GM13976 (cell line): Measurements from ENCODE around the gene ASXL3.

Experiments
- DNase-seq: peaks from one replicate; pipeline ENCODE4 v3.0.0; 2012; ENCODE audit warnings: low spot score
- in situ Hi-C: fragments of 300-500 bp; cut with MboI; formaldehyde crosslinking; loops from one replicate; pipeline ENCODE4 v1.12.0; 2022; ENCODE audit warnings: low sequenced_read_pairs, mixed read lengths, inconsistent platforms; ENCODE audit not compliant: unreplicated experiment
- TF ChIP-seq, protein P1 (sequence below): IDR thresholded peaks from 2 replicates; pipeline ENCODE4 v1.5.1; 2012; ENCODE audit warnings: borderline replicate concordance, mild to moderate bottlenecking; ENCODE audit not compliant: insufficient read depth; ENCODE audit errors: extremely low read depth, missing control alignments, control extremely low read depth

Gene ASXL3

DNA sequence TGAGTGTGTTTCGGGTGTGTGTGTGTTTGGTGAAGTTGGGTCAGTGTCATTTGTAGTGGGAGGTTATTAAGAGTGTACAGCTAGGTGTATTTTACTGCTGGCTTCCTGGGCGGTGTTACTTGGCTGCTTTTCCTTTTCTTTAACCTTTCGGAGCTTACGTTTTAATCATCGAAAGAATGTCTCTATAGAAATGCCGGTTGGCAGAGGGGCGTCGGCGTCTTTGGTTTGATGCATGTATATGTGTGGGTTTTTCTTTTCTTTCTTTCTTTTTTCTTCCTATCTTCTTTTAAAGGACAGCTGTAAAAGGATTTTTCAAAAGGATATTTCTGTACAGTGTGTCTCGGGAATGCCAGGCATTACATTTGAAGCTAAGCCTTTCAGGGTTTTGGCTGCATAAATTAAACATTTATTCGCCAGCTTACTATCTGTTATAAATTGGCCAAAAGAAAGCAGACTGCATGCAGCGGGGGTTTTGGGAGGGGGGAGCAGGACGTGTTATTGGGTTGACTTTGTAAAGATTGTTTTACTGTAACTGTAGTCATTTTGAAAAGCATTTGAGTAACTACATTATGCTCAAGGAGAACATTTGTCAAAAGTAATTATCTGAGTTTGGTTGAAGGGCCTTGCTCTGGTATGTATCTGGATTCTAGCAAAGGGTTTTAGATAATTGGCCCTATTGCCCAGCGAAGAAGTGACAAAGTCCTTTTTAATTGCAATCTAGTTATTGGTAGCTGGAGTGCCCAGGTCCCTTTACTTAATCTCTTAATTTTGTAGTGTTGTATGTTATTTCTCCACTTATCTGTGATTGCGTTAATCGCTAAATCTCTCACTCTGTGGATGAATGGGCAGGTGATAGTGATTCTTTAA is 1.6 kb downstream of the ASXL3 start:
- DNase-seq: no peak
- in situ Hi-C loops: no loop called here
- TF ChIP-seq, protein P1, sequence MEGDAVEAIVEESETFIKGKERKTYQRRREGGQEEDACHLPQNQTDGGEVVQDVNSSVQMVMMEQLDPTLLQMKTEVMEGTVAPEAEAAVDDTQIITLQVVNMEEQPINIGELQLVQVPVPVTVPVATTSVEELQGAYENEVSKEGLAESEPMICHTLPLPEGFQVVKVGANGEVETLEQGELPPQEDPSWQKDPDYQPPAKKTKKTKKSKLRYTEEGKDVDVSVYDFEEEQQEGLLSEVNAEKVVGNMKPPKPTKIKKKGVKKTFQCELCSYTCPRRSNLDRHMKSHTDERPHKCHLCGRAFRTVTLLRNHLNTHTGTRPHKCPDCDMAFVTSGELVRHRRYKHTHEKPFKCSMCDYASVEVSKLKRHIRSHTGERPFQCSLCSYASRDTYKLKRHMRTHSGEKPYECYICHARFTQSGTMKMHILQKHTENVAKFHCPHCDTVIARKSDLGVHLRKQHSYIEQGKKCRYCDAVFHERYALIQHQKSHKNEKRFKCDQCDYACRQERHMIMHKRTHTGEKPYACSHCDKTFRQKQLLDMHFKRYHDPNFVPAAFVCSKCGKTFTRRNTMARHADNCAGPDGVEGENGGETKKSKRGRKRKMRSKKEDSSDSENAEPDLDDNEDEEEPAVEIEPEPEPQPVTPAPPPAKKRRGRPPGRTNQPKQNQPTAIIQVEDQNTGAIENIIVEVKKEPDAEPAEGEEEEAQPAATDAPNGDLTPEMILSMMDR: no peak

DNA sequence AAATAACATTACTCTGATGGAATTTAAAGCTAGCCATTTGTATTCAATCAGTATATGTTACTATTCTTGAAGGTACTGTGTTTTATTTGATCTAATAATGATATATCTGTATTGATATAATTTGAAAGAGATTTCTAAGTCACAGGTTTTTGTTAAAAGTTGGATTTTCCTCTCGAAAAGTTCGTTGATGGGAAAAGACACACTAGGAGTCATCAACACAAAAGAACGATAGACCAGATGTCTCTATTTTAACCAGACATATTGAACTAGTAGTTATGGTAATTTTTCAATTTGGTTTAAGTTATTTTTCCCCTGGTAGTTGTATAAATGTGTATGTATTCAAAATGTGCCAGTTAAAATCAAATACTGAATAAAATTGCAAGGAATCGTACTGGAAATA is 2.5 kb downstream of the ASXL3 start:
- TF ChIP-seq, protein P1: no peak
- in situ Hi-C loops: no loop called here
- no peak for DNase-seq

DNA sequence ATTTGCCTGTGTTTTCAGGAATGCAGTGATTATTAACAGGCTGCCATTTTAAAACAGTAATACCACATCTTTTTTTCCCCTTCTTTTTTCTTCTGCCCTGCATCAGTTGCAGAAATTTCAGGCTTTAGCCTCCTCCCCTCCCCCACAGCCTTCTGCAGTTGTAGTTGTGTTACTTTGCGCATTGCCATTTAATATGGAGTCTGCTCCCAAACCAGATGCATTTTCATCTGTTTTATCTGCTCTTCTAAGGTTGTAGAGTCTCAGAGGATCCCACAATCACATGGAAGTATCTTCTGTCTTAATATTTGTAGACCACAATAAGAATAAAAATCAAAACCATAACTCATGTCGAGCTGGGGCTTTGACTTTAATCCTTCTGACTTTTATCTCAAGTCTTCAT is 3.8 kb downstream of the ASXL3 start:
- in situ Hi-C loops: no loop called here
- no peak for DNase-seq
- TF ChIP-seq, protein P1: no peak

DNA sequence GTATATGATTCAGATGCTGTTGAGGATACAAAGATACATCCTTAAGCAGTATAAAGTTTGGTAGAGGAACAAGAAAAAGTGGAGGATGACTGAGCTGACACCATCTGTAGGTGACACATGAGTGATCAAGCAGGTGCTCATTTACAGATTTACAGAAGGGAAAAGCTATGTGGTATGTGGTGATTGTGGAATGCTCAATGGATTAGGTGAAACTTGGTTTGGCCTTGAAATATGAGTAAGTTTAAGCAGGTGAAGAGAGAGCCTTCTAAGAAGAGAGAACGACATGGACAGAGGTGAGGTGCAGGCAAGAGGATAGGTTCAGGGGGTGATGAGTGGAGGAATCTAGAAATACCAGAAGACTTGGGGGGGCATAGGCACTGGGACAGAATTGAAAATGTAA is 5.9 kb downstream of the ASXL3 start:
- TF ChIP-seq, protein P1: no peak
- in situ Hi-C loops: no loop called here

DNA sequence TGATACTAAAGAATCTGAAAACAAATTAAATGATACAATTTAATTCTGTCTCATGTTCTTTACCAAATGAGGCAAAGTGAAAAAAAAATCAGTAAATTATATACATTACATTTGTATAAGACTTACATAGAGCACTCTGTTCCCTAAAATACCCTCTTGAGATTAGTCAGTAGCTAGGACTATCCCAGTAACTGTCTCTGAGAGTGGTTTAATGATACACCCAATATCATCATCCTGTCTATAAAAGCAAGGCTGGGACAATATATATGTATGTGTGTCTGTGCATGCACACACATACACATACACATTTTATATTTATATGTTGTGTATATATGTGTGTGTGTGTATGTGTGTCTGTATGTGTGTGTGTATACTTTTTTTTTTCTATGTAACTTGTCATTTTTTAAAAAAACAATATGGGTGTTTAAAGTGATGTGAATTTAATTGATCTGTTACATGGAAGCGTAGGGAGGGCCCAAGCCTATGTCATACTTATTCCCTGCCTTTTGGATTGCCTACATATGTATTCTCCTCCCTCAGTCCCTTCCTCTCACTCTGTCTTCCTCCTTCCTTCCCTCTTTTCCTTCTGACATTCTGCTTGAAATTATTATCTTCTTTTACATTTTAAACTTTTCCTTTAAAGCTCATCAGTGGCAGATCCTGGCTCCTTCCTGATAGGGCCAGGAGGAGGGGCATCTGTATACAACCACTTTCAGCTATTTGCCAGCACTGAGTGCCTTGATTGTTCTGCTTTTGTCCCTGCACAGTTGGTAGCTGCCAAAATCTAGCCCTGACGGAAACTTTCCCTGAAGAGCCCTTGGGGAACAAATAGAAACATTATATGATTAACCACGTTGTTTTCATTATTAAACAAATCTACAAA is 6.8 kb downstream of the ASXL3 start:
- in situ Hi-C loops: no loop called here
- DNase-seq: no peak
- TF ChIP-seq, protein P1: no peak

More for the DNA sequence above, 5.9 kb downstream of the ASXL3 start:
- no peak for DNase-seq

DNA sequence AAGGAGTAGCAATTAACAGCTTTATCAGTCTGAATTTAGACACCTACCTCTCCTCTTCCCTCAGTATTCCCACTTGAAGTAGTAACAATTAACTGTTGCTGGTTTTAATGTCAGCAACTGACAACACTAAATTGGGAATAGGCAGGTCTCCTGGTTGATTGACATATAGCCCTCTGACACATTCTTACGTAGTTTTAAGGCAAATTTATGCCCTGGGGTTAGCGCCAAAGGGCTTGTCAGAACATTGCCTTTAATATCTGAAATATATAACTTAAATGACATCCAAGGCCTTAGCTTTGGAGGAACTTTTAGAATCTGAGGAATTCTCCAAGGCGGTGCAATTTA is 7.4 kb downstream of the ASXL3 start:
- no peak for DNase-seq
- in situ Hi-C loops: no loop called here
- TF ChIP-seq, protein P1: no peak
